Pancreas (tissue), 10 donors: ENCODE data around the gene PERM1. TPM values are rescaled to one million over a fixed set of nuclear protein-coding genes. Genes with fewer than 3 reads are reported as not detected.

Experiments used
- ATAC-seq, 4 donors: fragments of 200-7000 bp; cut with Tn5 transposase; one replicate each; pipeline versions ENCODE4 v1.8.0 to v1.9.1; 2020; ENCODE audit warnings: mild to moderate bottlenecking in 4 of 4, moderate library complexity in 4 of 4
- DNase-seq, 6 donors: peaks; one replicate each; pipeline ENCODE4 v3.0.0-alpha.2; 2020
- FAIRE-seq: peaks from 2 replicates; lab custom pipeline; 2012; peaks lifted over from hg19 to GRCh38; lab: Jason Lieb, UNC
- H3K27ac ChIP-seq, 4 donors: fragments of 200-600 bp; sonication (generic); 1 replicate in 3 of 4; 2 replicates in 1 of 4; pipeline versions ENCODE4 v1.5.0 to v1.8.0; 2020
- H3K27me3 ChIP-seq, 4 donors: fragments of 200-600 bp; one replicate each; pipeline ENCODE4 v1.8.0; 2021
- H3K36me3 ChIP-seq, 3 donors: fragments of 200-600 bp; sonication (generic) in 1 of 3; one replicate each; pipeline versions ENCODE4 v1.5.0 to v1.8.0; 2020 to 2021
- H3K4me1 ChIP-seq, 3 donors: fragments of 200-600 bp; one replicate each; pipeline ENCODE4 v1.8.0; 2021
- H3K4me3 ChIP-seq, 4 donors: fragments of 200-600 bp; sonication (generic) in 2 of 4; one replicate each; pipeline versions ENCODE4 v1.5.0 to v1.8.0; 2020 to 2021
- H3K9me3 ChIP-seq, 4 donors: fragments of 200-600 bp; one replicate each; pipeline ENCODE4 v1.8.0; 2021
- WGBS, 2 donors: extraction: QIAGEN DNeasy Blood & Tissue Kit; methylation state at CpG; one replicate each; pipeline ENCODE4 v1.1.7; 2013; 5-methylcytosine and 5-hydroxymethylcytosine counted together
- intact Hi-C, 3 donors: fragments of 100-400 bp; cut with DNase I; formaldehyde crosslinking; loops; one replicate each; pipeline versions ENCODE4 v1.11.1 to v1.14.2; 2022
- polyA plus RNA-seq, 2 donors: library from polyadenylated mRNA; stranded (reverse); fragments of 200-250 nt; gene quantifications; one replicate each; pipeline ENCODE4 v1.2.3, GENCODE V29; 2013
- total RNA-seq, 6 donors: library from RNA; stranded (reverse); fragmentation: NEBNext Ultra II Directional in 4 of 6; extraction: Animal tissue kit (Norgen Biotek cat#: 25700) in 4 of 6; gene quantifications; one replicate each; pipeline versions ENCODE4 v1.2.1 to v1.2.4, GENCODE V29; 2021 to 2023
- TF ChIP-seq, protein P1 (sequence below), 4 donors: fragments of 200-600 bp; sonication (generic) in 3 of 4; IDR thresholded peaks; one replicate each; pipeline versions ENCODE4 v1.5.0 to v1.8.0; 2021; ENCODE audit warnings: antibody characterized with exemption in 4 of 4
- donor health status: healthy with polysubstance abuse.
- donor health status: DM: no; HTN: no; CAD: no; lungs with moderate emphysema.
- donor health status: DM: no; HTN: no; CAD: no.
- donor health status: control.
- donor health status: control.
- donor health status: Bipolar disorder and iron deficiency.
- donor health status: DM: yes; HTN: yes; CAD: no.
- donor health status: DM: no; HTN: no; CAD: no.
- donor health status: DM: no; HTN: no; CAD: no.
- donor health status: DM: yes; HTN: yes; CAD: no.

Gene PERM1
- total and polyA plus RNA-seq, 8 donors: 0.04 to 0.35 (median 0.24) TPM; not detected in 4

DNA sequence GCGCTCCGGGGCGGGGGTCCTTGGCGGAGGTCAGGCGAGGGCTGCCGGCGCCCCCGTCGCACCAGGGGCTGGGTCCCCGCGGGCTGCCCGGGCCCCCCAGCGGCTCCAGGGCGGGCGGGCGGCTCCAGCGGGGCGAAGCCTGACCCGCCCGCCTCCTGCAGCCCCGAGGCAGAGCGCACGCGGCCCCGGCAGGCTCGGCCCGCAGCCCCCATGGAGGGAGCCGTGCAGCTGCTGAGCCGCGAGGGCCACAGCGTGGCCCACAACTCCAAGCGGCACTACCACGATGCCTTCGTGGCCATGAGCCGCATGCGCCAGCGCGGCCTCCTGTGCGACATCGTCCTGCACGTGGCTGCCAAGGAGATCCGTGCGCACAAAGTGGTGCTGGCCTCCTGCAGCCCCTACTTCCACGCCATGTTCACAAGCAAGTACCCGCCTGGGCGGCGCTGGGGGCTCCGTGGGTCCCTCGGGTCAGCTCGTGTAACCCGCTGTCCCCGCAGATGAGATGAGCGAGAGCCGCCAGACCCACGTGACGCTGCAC, 20.7 kb downstream of the PERM1 start:
- no peak for ATAC-seq
- no peak overlapping the region for H3K27ac ChIP-seq
- WGBS, 2 donors: 37 to 45% methylated on average over 45 to 56 of the region's 56 CpGs
- intact Hi-C loops: no loop called here
- peak overlapping the region; percentile 53 to 100 (median 64) for H3K4me3 ChIP-seq
- H3K9me3 ChIP-seq: no peaks in the 10 kb centered on the region
- H3K27me3 ChIP-seq: no peaks in the 10 kb centered on the region
- FAIRE-seq: no peak
- H3K4me1 ChIP-seq: peaks cover 3 to 12% (median 9%) of the 10 kb centered on the region in 3 donors
- TF ChIP-seq, protein P1, sequence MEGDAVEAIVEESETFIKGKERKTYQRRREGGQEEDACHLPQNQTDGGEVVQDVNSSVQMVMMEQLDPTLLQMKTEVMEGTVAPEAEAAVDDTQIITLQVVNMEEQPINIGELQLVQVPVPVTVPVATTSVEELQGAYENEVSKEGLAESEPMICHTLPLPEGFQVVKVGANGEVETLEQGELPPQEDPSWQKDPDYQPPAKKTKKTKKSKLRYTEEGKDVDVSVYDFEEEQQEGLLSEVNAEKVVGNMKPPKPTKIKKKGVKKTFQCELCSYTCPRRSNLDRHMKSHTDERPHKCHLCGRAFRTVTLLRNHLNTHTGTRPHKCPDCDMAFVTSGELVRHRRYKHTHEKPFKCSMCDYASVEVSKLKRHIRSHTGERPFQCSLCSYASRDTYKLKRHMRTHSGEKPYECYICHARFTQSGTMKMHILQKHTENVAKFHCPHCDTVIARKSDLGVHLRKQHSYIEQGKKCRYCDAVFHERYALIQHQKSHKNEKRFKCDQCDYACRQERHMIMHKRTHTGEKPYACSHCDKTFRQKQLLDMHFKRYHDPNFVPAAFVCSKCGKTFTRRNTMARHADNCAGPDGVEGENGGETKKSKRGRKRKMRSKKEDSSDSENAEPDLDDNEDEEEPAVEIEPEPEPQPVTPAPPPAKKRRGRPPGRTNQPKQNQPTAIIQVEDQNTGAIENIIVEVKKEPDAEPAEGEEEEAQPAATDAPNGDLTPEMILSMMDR (IDR thresholded peaks at IDR 0.05): no peak
- DNase-seq: no peak
- H3K36me3 ChIP-seq: peaks cover 0 to 8% (median 5%) of the 10 kb centered on the region in 3 donors

DNA sequence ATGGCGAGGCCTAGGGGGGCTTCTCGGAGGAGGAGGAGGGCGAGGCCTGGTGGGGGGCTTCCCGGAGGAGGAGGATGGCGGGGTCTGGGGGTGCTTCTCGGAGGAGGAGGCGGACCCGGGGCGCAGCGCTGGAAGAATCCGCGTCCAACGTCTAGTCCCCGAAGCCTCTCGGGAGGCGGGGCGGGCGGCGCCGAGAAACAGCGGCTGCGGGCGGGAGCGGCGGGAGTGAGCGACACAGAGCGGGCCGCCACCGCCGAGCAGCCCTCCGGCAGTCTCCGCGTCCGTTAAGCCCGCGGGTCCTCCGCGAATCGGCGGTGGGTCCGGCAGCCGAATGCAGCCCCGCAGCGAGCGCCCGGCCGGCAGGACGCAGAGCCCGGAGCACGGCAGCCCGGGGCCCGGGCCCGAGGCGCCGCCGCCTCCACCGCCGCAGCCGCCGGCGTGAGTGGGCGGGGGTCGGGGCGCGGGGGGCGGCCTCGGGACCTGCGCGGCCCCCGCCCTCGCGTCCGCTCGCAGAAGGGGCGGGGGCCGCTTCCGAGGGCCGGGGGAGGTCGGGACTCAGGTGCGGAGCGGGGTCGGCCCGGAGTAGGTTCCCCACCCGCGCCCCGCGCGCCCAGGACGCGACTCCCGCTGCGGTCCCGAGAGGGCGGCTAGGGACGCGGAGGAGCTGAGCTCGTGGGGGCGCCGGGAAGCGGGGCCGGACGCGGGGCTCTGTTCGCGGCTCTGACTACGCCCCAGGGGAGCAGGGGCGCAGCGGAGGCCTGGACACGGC, 21.3 kb downstream of the PERM1 start, which contains the start of gene KLHL17:
TSS of gene KLHL17 (plus strand) at position 222 of the 769 bp plus-strand sequence. CDS start at position 332, 110 bp downstream.
- H3K27ac ChIP-seq: no peak within 1 kb of the TSS
- peaks cover 3 to 9% (median 8%) of the 10 kb centered on the region in 3 donors for H3K4me1 ChIP-seq
- WGBS, 2 donors: 0 to 1% methylated on average over 36 to 109 of the region's 109 CpGs
- TF ChIP-seq, protein P1 (IDR thresholded peaks at IDR 0.05): no peak
- H3K9me3 ChIP-seq: no peaks in the 10 kb centered on the region
- peak within 1 kb of the TSS; percentile 53 to 100 (median 99) for H3K4me3 ChIP-seq
- H3K36me3 ChIP-seq: peaks cover 0 to 12% (median 9%) of the 10 kb centered on the region in 3 donors
- H3K27me3 ChIP-seq: no peaks in the 10 kb centered on the region
- peak; percentile 70 to 77 (median 70) for ATAC-seq
- no peak for FAIRE-seq
- DNase-seq: peak in 5 of 6 donors; percentile 61 to 92 (median 67)
- intact Hi-C loops: no loop called here

DNA sequence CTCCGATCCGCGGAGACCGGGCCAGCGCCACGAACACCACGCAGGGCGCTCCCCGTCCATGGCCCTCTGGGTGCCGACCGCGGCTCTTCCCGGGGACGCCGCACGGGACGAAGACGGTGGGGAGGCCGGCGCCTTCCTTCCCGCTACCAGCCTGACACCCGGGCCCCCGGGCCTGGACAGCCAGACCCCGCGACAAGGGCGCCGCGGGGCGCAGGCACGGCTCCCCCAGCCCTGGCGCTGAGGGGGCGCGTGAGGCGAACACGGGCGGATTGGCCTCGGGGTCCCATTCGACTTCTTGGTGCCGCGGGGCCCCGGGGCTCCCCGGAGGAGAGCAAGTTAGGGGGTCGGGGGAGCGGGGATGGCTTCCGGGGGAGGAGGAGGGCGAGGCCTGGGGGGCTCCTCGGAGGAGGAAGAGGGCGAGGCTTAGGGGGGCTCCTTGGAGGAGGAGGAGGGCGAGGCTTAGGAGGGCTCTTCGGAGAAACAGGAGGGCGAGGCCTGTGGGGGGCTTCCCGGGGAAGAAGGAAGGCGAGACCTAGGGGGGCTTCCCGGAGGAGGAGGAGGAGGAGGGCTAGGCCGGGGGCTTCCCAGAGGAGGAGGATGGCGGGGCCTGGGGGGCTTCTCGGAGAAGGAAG, 22.0 kb downstream of the PERM1 start:
- TF ChIP-seq, protein P1 (IDR thresholded peaks at IDR 0.05): no peak
- intact Hi-C loops: no loop called here
- ATAC-seq: peak in 2 of 4 donors; percentile 4 to 10
- Histone ChIP-seq H3K27me3 (no peaks in the 10 kb centered on the region), H3K4me3 (peak overlapping the region; percentile 53 to 100 (median 99)), H3K9me3 (no peaks in the 10 kb centered on the region), H3K36me3 (peaks cover 0 to 19% (median 9%) of the 10 kb centered on the region in 3 donors), H3K27ac (no peak overlapping the region), H3K4me1 (peaks cover 3 to 9% (median 8%) of the 10 kb centered on the region in 3 donors)
- no peak for DNase-seq
- no peak for FAIRE-seq
- WGBS, 2 donors: 20 to 26% methylated on average over 42 to 57 of the region's 57 CpGs

DNA sequence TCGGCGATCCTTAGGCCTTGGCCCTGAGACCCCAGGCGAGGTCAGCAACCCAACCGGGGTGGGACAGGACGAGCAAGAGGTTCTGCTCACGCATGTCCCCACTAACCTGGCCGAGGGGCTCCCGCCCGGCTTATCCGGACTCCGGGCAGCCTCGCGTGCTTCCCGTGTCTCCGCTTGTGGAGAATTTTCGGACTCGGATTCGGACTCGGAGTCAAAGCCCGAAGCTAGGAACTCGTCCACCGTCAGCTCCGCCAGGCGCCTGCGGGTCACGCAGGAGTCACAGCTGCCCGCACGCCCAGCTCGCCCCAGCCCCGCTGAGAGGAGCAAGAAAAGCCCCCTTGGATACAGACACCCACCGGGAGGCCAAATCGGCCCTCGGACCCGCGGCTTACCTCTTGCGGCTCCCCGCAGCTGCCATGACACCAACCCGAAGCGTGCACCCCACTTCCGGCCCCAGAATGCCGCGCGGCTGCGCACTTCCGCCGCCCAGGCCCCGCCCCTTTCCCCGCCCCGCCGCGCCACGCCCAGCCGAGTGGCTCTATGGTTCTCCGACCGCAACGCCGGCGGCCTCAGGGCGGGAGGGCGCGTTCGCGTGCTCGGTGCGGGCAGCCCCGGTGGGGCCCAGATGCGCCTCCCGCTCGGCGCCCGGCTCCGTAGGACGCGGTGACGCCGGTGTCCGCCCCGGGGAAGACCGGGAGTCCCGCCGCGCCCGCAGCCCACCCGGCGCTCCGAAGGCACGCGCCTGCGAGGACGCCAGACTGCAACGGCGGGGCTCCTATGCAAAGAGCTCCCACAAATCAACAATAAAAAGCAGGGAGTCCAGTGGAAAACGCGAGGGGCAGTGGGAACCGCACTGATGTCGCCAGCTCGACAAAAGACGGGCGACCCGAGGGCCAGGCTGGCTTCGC, 22.8 kb downstream of the PERM1 start, which contains the start of gene NOC2L:
TSS of gene NOC2L (minus strand) at position 434 of the 908 bp plus-strand sequence. CDS start at position 418, 16 bp downstream.
- H3K27me3 ChIP-seq: no peaks in the 10 kb centered on the region
- ATAC-seq: peak; percentile 94 to 97 (median 96)
- peaks cover 3 to 9% (median 8%) of the 10 kb centered on the region in 3 donors for H3K4me1 ChIP-seq
- intact Hi-C loops: no loop called here
- WGBS, 2 donors: 4 to 6% methylated on average over 80 to 101 of the region's 101 CpGs
- no peak within 1 kb of the TSS for H3K27ac ChIP-seq
- TF ChIP-seq, protein P1 (IDR thresholded peaks at IDR 0.05): no peak
- H3K4me3 ChIP-seq: peak within 1 kb of the TSS; percentile 97 to 100 (median 99)
- peaks cover 0 to 27% (median 11%) of the 10 kb centered on the region in 3 donors for H3K36me3 ChIP-seq
- FAIRE-seq: no peak
- DNase-seq: peak; percentile 89 to 100 (median 97)
- H3K9me3 ChIP-seq: no peaks in the 10 kb centered on the region
